MCF 10A (cell line): Measurements from ENCODE around the gene TIGD7. TPM values are rescaled to one million over a fixed set of nuclear protein-coding genes. Genes with fewer than 3 reads are reported as not detected.
"Not testable (repeated sequence)": the region's sequence is repeated elsewhere in the genome, so short reads cannot be mapped to it uniquely, and the experiment has no call there.

Experiments used
- BruUV-seq: library from RNA; stranded (reverse); fragments of 400-500 nt; replicated peaks from 2 replicates; lab custom pipeline; 2021; lab: Mats Ljungman, UMichigan
- CTCF ChIA-PET: fragments of 300-600 bp; sonication (Branson Sonifier 250); formaldehyde crosslinking; extraction: SDS; loops from one replicate; lab custom pipeline; 2021; ENCODE audit warnings: antibody characterized with exemption, inconsistent platforms; lab: Yijun Ruan, JAX
- POLR2A ChIA-PET: fragments of 300-600, 350-650 bp; sonication (Branson Sonifier 250); formaldehyde crosslinking; extraction: SDS; loops from one replicate; lab custom pipeline; 2020; ENCODE audit warnings: antibody characterized with exemption, inconsistent platforms; lab: Yijun Ruan, JAX
- DNase-seq: peaks from one replicate; pipeline ENCODE4 v3.0.0-alpha.2; 2018; ENCODE audit not compliant: unreplicated experiment
- H3K27ac Mint-ChIP-seq: one replicate; pipeline ENCODE4 v1.8.0; 2022; ENCODE audit warnings: mild to moderate bottlenecking, low read depth, mixed read lengths; ENCODE audit not compliant: unreplicated experiment
- H3K27me3 Mint-ChIP-seq: one replicate; pipeline ENCODE4 v1.8.0; 2022; ENCODE audit warnings: mixed read lengths; ENCODE audit not compliant: insufficient read depth, unreplicated experiment
- H3K36me3 Mint-ChIP-seq: one replicate; pipeline ENCODE4 v1.8.0; 2022; ENCODE audit warnings: mild to moderate bottlenecking, moderate library complexity, mixed read lengths; ENCODE audit not compliant: insufficient read depth, unreplicated experiment
- H3K4me1 Mint-ChIP-seq: one replicate; pipeline ENCODE4 v1.8.0; 2022; ENCODE audit warnings: mixed read lengths; ENCODE audit not compliant: insufficient read depth, unreplicated experiment
- H3K4me3 Mint-ChIP-seq: one replicate; pipeline ENCODE4 v1.8.0; 2022; ENCODE audit warnings: mild to moderate bottlenecking, moderate library complexity, mixed read lengths; ENCODE audit not compliant: unreplicated experiment
- H3K9me3 Mint-ChIP-seq: one replicate; pipeline ENCODE4 v1.8.0; 2022; ENCODE audit warnings: mixed read lengths; ENCODE audit not compliant: unreplicated experiment
- intact Hi-C: fragments of 100-400 bp; cut with micrococcal nuclease; formaldehyde crosslinking; loops from 2 replicates; pipeline ENCODE4 v1.14.1; 2022
- total RNA-seq: library from RNA; stranded (reverse); gene quantifications from 2 replicates; pipeline ENCODE4 v1.2.3, GENCODE V29; 2022
- TF ChIP-seq, protein P1 (sequence below): fragments of 200-600 bp; IDR thresholded peaks from one replicate; pipeline ENCODE4 v1.8.0; 2022; ENCODE audit warnings: antibody characterized with exemption, mild to moderate bottlenecking; ENCODE audit not compliant: unreplicated experiment

The TIGD7 gene
- total RNA-seq, 1 experiment from 2014 or later = 3.4 TPM

DNA sequence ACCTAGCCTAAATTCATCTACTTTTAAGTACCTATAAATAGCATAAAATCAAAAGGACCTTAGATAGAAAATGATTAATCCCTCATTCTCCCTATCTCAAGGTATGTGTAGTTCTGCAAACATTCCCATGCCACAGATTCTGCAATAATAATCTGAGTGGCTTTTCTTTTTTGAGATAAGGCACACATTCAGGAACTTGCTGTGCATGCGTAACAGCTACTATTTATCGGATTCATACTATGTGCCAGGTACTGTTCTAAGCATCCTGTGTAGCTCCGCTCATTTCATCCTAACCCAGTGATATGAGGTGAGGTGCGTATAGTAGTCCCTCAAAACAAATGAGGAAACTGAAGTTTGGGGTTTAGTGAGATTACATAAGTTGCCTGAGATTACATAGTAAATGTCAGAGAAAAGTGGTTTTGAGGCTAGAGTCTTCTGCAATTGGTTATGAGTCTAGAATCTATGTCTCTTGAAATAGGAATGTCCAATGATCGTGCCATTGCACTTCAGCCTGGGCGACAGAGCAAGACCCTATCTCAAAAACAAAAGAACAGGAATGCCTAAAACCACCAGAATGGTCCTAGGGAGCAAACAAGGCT, 23.9 kb downstream of the TIGD7 start:
- ChIA-PET CTCF (interaction anchor here (1.4 kb wide), 2 partner anchors 14 to 16 kb away, joined by 4 to 6 read pairs; no protein-coding TSS in a partner anchor), POLR2A (interaction anchor here (0.5 to 11.6 kb wide), 3 partner anchors 16 to 82 kb away, joined by 3 to 161 read pairs (median 3); no protein-coding TSS in a partner anchor)
- no peaks in the 10 kb centered on the region for H3K4me1 Mint-ChIP-seq
- no peak for DNase-seq
- BruUV-seq = no TSS peak
- intact Hi-C loops = no loop called here
- H3K36me3 Mint-ChIP-seq = peaks cover 37% of the 10 kb centered on the region
- H3K27me3 Mint-ChIP-seq = no peaks in the 10 kb centered on the region
- no peaks in the 10 kb centered on the region for H3K9me3 Mint-ChIP-seq
- H3K27ac Mint-ChIP-seq = no peak overlapping the region
- TF ChIP-seq, protein P1, sequence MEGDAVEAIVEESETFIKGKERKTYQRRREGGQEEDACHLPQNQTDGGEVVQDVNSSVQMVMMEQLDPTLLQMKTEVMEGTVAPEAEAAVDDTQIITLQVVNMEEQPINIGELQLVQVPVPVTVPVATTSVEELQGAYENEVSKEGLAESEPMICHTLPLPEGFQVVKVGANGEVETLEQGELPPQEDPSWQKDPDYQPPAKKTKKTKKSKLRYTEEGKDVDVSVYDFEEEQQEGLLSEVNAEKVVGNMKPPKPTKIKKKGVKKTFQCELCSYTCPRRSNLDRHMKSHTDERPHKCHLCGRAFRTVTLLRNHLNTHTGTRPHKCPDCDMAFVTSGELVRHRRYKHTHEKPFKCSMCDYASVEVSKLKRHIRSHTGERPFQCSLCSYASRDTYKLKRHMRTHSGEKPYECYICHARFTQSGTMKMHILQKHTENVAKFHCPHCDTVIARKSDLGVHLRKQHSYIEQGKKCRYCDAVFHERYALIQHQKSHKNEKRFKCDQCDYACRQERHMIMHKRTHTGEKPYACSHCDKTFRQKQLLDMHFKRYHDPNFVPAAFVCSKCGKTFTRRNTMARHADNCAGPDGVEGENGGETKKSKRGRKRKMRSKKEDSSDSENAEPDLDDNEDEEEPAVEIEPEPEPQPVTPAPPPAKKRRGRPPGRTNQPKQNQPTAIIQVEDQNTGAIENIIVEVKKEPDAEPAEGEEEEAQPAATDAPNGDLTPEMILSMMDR = no peak
- H3K4me3 Mint-ChIP-seq = peak overlapping the region; percentile 96

DNA sequence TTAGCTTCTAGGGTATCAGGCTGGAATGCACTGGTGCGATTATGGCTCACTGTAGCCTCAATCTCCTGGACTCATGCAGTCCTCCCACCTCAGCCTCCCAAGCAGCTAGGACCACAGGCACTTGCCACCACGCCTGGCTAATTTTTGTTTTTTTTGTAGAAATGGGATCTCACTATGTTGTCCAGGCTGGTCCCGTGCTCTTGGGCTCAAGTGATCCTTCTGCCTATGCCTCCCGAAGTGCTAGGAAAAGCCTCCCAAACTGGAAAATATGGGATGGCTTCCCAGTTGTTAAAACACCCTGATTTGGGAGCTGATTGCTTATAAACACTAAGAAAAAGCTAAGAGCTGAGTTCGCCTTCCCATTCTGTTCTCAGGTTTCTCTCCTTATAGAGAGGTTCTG, 28.6 kb downstream of the TIGD7 start:
- intact Hi-C loops = no loop called here
- H3K9me3 Mint-ChIP-seq = no peaks in the 10 kb centered on the region
- ChIA-PET CTCF (interaction anchor here (0.5 to 2.1 kb wide), 3 partner anchors 10 to 448 kb away, joined by 3 to 10 read pairs (median 5); partner anchors contain the start of gene ZNF200), POLR2A (interaction anchor here (11.6 kb wide), 1 partner anchor 11 kb away, joined by 161 read pairs; no protein-coding TSS in a partner anchor)
- no peak for DNase-seq
- H3K27ac Mint-ChIP-seq = no peak overlapping the region
- H3K36me3 Mint-ChIP-seq = peaks cover 10% of the 10 kb centered on the region
- H3K27me3 Mint-ChIP-seq = no peaks in the 10 kb centered on the region
- TF ChIP-seq, protein P1 = no peak
- H3K4me3 Mint-ChIP-seq = no peak overlapping the region
- BruUV-seq = no TSS peak
- H3K4me1 Mint-ChIP-seq = no peaks in the 10 kb centered on the region

DNA sequence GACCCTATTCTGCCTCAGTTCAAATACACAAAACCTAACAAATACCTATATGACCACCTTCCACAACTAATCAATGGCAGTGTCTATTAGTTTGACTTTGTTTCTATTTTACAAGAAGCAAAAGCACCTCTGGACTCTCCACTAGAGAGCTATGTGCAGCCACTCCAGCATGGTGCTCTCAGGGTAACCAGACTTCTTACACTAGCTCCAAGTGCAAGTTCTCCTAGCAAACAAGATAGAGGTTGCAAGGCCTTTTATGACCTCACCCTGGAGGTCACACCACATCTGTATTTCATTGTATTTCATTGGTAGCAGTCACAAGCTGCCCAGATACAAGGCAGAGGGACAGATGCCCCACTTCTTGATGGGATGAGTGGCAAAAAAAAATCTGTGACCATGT, 30.3 kb downstream of the TIGD7 start:
- intact Hi-C loops = no loop called here
- no TSS peak for BruUV-seq
- POLR2A ChIA-PET = interaction anchor here (1.1 to 11.6 kb wide), 2 partner anchors 9 to 31 kb away, joined by 3 to 161 read pairs; no protein-coding TSS in a partner anchor
- TF ChIP-seq, protein P1 = no peak
- no peaks in the 10 kb centered on the region for H3K27me3 Mint-ChIP-seq
- no peaks in the 10 kb centered on the region for H3K9me3 Mint-ChIP-seq
- H3K4me3 Mint-ChIP-seq = no peak overlapping the region
- CTCF ChIA-PET = no interaction called here
- H3K27ac Mint-ChIP-seq = no peak overlapping the region
- peaks cover 5% of the 10 kb centered on the region for H3K36me3 Mint-ChIP-seq
- no peak for DNase-seq
- no peaks in the 10 kb centered on the region for H3K4me1 Mint-ChIP-seq

DNA sequence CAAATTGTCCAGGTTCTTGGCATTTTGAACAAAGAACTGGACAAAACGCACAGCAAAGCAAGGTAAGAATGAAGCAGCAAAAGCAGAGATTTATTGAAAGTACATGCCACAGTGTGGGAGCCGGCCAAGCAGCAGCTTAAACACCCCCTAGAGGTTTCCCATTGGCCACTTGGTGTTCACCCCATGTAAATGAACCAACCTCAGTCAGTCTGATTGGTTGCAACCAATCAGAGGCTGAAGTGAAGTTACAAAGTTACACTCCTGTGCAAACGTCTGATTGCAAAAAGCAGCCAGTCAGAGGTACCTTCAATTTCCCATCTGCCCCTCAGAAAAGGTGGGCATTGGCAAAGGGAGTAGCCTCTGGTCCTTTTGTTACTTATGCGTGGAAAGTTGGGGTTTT, 30.7 kb downstream of the TIGD7 start:
- H3K9me3 Mint-ChIP-seq = no peaks in the 10 kb centered on the region
- ChIA-PET CTCF (no interaction called here), POLR2A (interaction anchor here (1.1 to 11.6 kb wide), 2 partner anchors 9 to 31 kb away, joined by 3 to 161 read pairs; no protein-coding TSS in a partner anchor)
- TF ChIP-seq, protein P1 = no peak
- peak; percentile 43 for DNase-seq
- no peak overlapping the region for H3K4me3 Mint-ChIP-seq
- no TSS peak for BruUV-seq
- H3K36me3 Mint-ChIP-seq = peaks cover 4% of the 10 kb centered on the region
- no peaks in the 10 kb centered on the region for H3K27me3 Mint-ChIP-seq
- no peaks in the 10 kb centered on the region for H3K4me1 Mint-ChIP-seq
- intact Hi-C loops = no loop called here
- H3K27ac Mint-ChIP-seq = no peak overlapping the region

DNA sequence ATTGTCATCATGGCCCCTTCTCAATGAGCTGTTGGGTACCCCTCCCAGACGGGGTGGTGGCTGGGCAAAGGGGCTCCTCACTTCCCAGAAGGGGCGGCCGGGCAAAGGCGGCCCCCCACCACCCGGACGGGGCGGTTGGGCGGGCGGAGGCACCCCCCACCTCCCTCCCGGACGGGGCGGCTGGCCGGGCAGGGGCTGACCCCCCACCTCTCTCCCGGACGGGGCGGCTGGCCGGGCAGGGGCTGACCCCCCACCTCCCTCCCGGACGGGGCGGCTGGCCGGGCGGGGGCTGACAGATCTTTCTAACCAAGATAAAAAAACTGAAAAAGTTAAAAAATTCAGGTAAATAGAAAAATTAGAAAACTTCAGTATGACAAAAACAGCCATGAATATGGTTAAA, 33.9 kb downstream of the TIGD7 start:
- H3K4me3 Mint-ChIP-seq, H3K27me3 Mint-ChIP-seq, BruUV-seq, DNase-seq, H3K27ac Mint-ChIP-seq, intact Hi-C loops, POLR2A ChIA-PET, H3K4me1 Mint-ChIP-seq, H3K9me3 Mint-ChIP-seq, CTCF ChIA-PET: not testable (repeated sequence)
- peaks cover 17% of the 10 kb centered on the region for H3K36me3 Mint-ChIP-seq

DNA sequence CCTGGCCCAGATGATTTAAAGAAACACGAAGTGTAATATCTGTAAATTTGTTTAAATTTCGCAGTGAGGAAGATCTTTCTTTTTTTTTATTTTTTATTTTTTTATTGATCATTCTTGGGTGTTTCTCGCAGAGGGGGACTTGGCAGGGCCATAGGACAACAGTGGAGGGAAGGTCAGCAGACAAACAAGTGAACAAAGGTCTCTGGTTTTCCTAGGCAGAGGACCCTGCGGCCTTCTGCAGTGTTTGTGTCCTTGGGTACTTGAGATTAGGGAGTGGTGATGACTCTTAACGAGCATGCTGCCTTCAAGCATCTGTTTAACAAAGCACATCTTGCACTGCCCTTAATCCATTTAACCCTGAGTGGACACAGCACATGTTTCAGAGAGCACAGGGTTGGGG, 34.5 kb downstream of the TIGD7 start:
- H3K4me3 Mint-ChIP-seq, BruUV-seq, DNase-seq, H3K27ac Mint-ChIP-seq, intact Hi-C loops, H3K27me3 Mint-ChIP-seq, H3K9me3 Mint-ChIP-seq, POLR2A ChIA-PET, H3K4me1 Mint-ChIP-seq, CTCF ChIA-PET: not testable (repeated sequence)
- peaks cover 17% of the 10 kb centered on the region for H3K36me3 Mint-ChIP-seq
